HEK293 (cell line): ENCODE measurements around the gene LY6G6F.

ENCODE experiments used
- CTCF ChIA-PET: fragments of 350-600 bp; formaldehyde crosslinking; extraction: SDS; loops from one replicate; lab custom pipeline; 2021; ENCODE audit warnings: antibody characterized with exemption; lab: Yijun Ruan, JAX
- POLR2A ChIA-PET: fragments of 300-600 bp; formaldehyde crosslinking; extraction: SDS; loops from one replicate; lab custom pipeline; 2020; ENCODE audit warnings: antibody characterized with exemption, inconsistent platforms; lab: Yijun Ruan, JAX
- H3K27ac ChIP-seq: fragments of 200-500 bp; sonication (Bioruptor generic); 2 replicates; pipeline ENCODE4 v1.5.1; 2014; ENCODE audit warnings: low read depth, low read length, control low read depth, inconsistent platforms; ENCODE audit errors: extremely low read depth
- H3K36me3 ChIP-seq, 2 experiments: fragments of 200-500 bp in 1 of 2; sonication (Bioruptor generic) in 1 of 2; 1 replicate in 1 of 2; 2 replicates in 1 of 2; pipeline ENCODE4 v1.5.1; 2014 to 2017; ENCODE audit warnings: inconsistent platforms in 2 of 2, low read length in 2 of 2; ENCODE audit not compliant: control insufficient read depth in 2 of 2, insufficient read depth in 1 of 2
- H3K4me1 ChIP-seq: fragments of 200-500 bp; sonication (Bioruptor generic); 2 replicates; pipeline ENCODE4 v1.5.1; 2014; ENCODE audit warnings: mild to moderate bottlenecking, low read length, inconsistent platforms; ENCODE audit not compliant: control insufficient read depth, insufficient read depth
- H3K4me3 ChIP-seq: 2 replicates; pipeline ENCODE4 v1.5.1; 2011; ENCODE audit warnings: low read depth, mild to moderate bottlenecking, control low read depth, low read length, moderate library complexity
- H3K9me3 ChIP-seq: fragments of 200-500 bp; sonication (Bioruptor generic); 2 replicates; pipeline ENCODE4 v1.5.1; 2014; ENCODE audit warnings: low read depth, low read length, inconsistent platforms; ENCODE audit not compliant: control insufficient read depth, insufficient read depth
- KLF7 ChIP-seq: fragments of 450-650 bp; formaldehyde crosslinking; IDR thresholded peaks from 2 replicates; pipeline ENCODE4 v1.5.1; 2016; ENCODE audit warnings: missing biosample characterization, missing genetic modification characterization, borderline replicate concordance
- OSR2 ChIP-seq: fragments of 450-650 bp; formaldehyde crosslinking; IDR thresholded peaks from 2 replicates; pipeline ENCODE4 v1.5.1; 2016; ENCODE audit warnings: missing biosample characterization, missing genetic modification characterization
- PRDM1 ChIP-seq: fragments of 450-650 bp; formaldehyde crosslinking; IDR thresholded peaks from 2 replicates; pipeline ENCODE4; 2016; ENCODE audit warnings: missing biosample characterization, missing genetic modification characterization
- ZBTB21 ChIP-seq: fragments of 450-650 bp; formaldehyde crosslinking; IDR thresholded peaks from 2 replicates; pipeline ENCODE4 v1.5.1; 2017; ENCODE audit warnings: missing biosample characterization, missing genetic modification characterization
- ZNF148 ChIP-seq: fragments of 450-650 bp; formaldehyde crosslinking; IDR thresholded peaks from 2 replicates; pipeline ENCODE4 v1.5.0; 2017; ENCODE audit warnings: missing biosample characterization, missing genetic modification characterization, borderline replicate concordance
- ZNF169 ChIP-seq: fragments of 450-650 bp; formaldehyde crosslinking; IDR thresholded peaks from 2 replicates; pipeline ENCODE4 v1.5.1; 2016; ENCODE audit warnings: missing biosample characterization, missing genetic modification characterization
- ZNF19 ChIP-seq: fragments of 450-650 bp; formaldehyde crosslinking; IDR thresholded peaks from 2 replicates; pipeline ENCODE4; 2016; ENCODE audit warnings: missing biosample characterization, missing genetic modification characterization, low read depth
- ZNF302 ChIP-seq: fragments of 450-650 bp; formaldehyde crosslinking; IDR thresholded peaks from 2 replicates; pipeline ENCODE4 v1.5.1; 2016; ENCODE audit warnings: missing biosample characterization, missing genetic modification characterization, low read depth
- ZNF354C ChIP-seq: fragments of 450-650 bp; formaldehyde crosslinking; IDR thresholded peaks from 2 replicates; pipeline ENCODE4 v1.5.1; 2016; ENCODE audit warnings: missing biosample characterization, missing genetic modification characterization, low read depth, borderline replicate concordance
- ZNF398 ChIP-seq: fragments of 450-650 bp; formaldehyde crosslinking; IDR thresholded peaks from 2 replicates; pipeline ENCODE4 v1.5.1; 2017; ENCODE audit warnings: missing biosample characterization, missing genetic modification characterization
- ZNF416 ChIP-seq: fragments of 450-650 bp; formaldehyde crosslinking; IDR thresholded peaks from 2 replicates; pipeline ENCODE4 v1.5.1; 2016; ENCODE audit warnings: missing biosample characterization, missing genetic modification characterization
- ZNF473 ChIP-seq: fragments of 450-650 bp; formaldehyde crosslinking; IDR thresholded peaks from 2 replicates; pipeline ENCODE4 v1.5.1; 2017; ENCODE audit warnings: missing biosample characterization, missing genetic modification characterization
- ZNF510 ChIP-seq: fragments of 450-650 bp; formaldehyde crosslinking; IDR thresholded peaks from 2 replicates; pipeline ENCODE4 v1.5.1; 2018; ENCODE audit warnings: mild to moderate bottlenecking, missing genetic modification characterization, missing biosample characterization; ENCODE audit not compliant: insufficient replicate concordance
- ZNF548 ChIP-seq: fragments of 450-650 bp; formaldehyde crosslinking; IDR thresholded peaks from 2 replicates; pipeline ENCODE4 v1.5.1; 2016; ENCODE audit warnings: missing biosample characterization, missing genetic modification characterization
- ZNF560 ChIP-seq: fragments of 450-650 bp; formaldehyde crosslinking; IDR thresholded peaks from 2 replicates; pipeline ENCODE4 v1.5.1; 2017; ENCODE audit warnings: missing biosample characterization, missing genetic modification characterization, borderline replicate concordance
- ZNF600 ChIP-seq: fragments of 450-650 bp; formaldehyde crosslinking; IDR thresholded peaks from 2 replicates; pipeline ENCODE4 v1.5.1; 2016; ENCODE audit warnings: missing biosample characterization, missing genetic modification characterization
- ZNF76 ChIP-seq: fragments of 450-650 bp; formaldehyde crosslinking; IDR thresholded peaks from 2 replicates; pipeline ENCODE4; 2016; ENCODE audit warnings: low read depth, missing biosample characterization, missing genetic modification characterization, borderline replicate concordance
- ZNF777 ChIP-seq: fragments of 450-650 bp; formaldehyde crosslinking; IDR thresholded peaks from 2 replicates; pipeline ENCODE4 v1.5.1; 2017; ENCODE audit warnings: missing biosample characterization, missing genetic modification characterization, borderline replicate concordance
- ZNF837 ChIP-seq: fragments of 450-650 bp; formaldehyde crosslinking; IDR thresholded peaks from 2 replicates; pipeline ENCODE4 v1.5.1; 2016; ENCODE audit warnings: missing biosample characterization, missing genetic modification characterization
- TF ChIP-seq, protein P1 (sequence below): fragments of 450-650 bp; formaldehyde crosslinking; IDR thresholded peaks from 2 replicates; pipeline ENCODE4 v1.5.1; 2016; ENCODE audit warnings: missing biosample characterization, missing genetic modification characterization
- TF ChIP-seq, protein P2 (sequence below): fragments of 450-650 bp; formaldehyde crosslinking; IDR thresholded peaks from 2 replicates; pipeline ENCODE4 v1.5.1; 2016; ENCODE audit warnings: missing biosample characterization, missing genetic modification characterization
- TF ChIP-seq, protein P3 (sequence below): fragments of 450-650 bp; IDR thresholded peaks from 2 replicates; pipeline ENCODE4 v1.5.1; 2018; ENCODE audit warnings: missing biosample characterization, mild to moderate bottlenecking, missing genetic modification characterization

The LY6G6F gene

DNA sequence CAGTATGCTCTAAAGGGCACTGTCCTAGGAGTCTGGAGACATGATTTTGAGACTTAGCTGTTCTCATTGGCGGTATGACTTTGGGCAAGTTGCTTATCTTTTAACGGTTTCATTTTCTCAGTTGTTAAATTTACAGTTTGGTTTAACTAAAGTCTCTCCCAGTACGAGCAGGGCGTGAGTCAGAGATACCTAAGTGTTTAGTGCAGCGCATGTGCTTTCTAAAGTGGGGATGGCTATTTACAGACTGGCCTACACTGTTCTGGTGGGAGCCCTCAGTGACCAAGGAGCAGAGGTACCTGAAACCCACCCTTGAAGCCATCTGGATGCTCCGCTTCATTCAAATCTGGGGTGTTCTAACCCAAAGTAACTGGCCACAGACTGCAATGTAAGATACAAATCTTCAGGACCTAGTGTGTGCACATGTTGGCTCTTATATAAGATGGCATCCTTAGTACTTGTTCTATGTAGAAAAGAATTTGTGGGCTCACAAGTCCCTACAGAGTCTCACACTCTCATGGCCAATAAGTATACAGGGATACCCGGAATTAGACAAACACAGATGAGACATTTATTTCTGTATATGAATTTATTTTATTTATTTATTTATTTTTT is 43.9 kb downstream of the LY6G6F start (continued):
- no peak for TF ChIP-seq ZNF398
- no peak for TF ChIP-seq ZNF777 (tag by site-specific recombination)
- no peak for TF ChIP-seq OSR2
- no peak for TF ChIP-seq ZNF473 (tag by site-specific recombination)
- no peak for TF ChIP-seq ZNF76 (tag by site-specific recombination)
- TF ChIP-seq ZNF148 (tag by site-specific recombination), result no peak
- no peak for TF ChIP-seq PRDM1 (tag by site-specific recombination)
- TF ChIP-seq, protein P1, sequence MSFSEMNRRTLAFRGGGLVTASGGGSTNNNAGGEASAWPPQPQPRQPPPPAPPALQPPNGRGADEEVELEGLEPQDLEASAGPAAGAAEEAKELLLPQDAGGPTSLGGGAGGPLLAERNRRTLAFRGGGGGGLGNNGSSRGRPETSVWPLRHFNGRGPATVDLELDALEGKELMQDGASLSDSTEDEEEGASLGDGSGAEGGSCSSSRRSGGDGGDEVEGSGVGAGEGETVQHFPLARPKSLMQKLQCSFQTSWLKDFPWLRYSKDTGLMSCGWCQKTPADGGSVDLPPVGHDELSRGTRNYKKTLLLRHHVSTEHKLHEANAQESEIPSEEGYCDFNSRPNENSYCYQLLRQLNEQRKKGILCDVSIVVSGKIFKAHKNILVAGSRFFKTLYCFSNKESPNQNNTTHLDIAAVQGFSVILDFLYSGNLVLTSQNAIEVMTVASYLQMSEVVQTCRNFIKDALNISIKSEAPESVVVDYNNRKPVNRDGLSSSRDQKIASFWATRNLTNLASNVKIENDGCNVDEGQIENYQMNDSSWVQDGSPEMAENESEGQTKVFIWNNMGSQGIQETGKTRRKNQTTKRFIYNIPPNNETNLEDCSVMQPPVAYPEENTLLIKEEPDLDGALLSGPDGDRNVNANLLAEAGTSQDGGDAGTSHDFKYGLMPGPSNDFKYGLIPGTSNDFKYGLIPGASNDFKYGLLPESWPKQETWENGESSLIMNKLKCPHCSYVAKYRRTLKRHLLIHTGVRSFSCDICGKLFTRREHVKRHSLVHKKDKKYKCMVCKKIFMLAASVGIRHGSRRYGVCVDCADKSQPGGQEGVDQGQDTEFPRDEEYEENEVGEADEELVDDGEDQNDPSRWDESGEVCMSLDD (tag by site-specific recombination), result no peak
- TF ChIP-seq ZNF548 (tag by site-specific recombination), result no peak

- Histone ChIP-seq H3K27ac (no peak overlapping the region), H3K4me3 (no peak overlapping the region), H3K9me3 (no peaks in the 10 kb centered on the region), H3K36me3 (peaks cover 0 to 21% of the 10 kb centered on the region in 2 experiments; a peak in 2 of 3 replicates), H3K4me1 (no peaks in the 10 kb centered on the region)
- ChIA-PET CTCF (interaction anchor here (0.6 to 2.3 kb wide), 7 partner anchors 13 to 1371 kb away, joined by 3 to 13 read pairs (median 3); partner anchors contain the start of gene DDAH2), POLR2A (interaction anchor here (0.5 to 7.4 kb wide), 12 partner anchors 9 to 87 kb away, joined by 3 to 43 read pairs (median 4); partner anchors contain the start of genes HSPA1B and MSH5)
- TF ChIP-seq ZNF560 (tag by site-specific recombination) (no peak), ZNF416 (no peak), ZNF600 (no peak)
These were observed 46.2 kb downstream of the LY6G6F start for GRCh38 chr6:31752739-31753319.

- POLR2A ChIA-PET, result interaction anchor here (1.5 to 1.7 kb wide), 2 partner anchors 46 to 69 kb away, joined by 4 to 6 read pairs; partner anchors contain the start of gene HSPA1B
- TF ChIP-seq ZBTB21 (tag by site-specific recombination) (no peak), KLF7 (tag by site-specific recombination) (no peak), ZNF837 (tag by site-specific recombination) (no peak), ZNF19 (no peak), ZNF354C (tag by site-specific recombination) (no peak), ZNF302 (no peak), ZNF510 (tag by site-specific recombination) (no peak), ZNF169 (tag by site-specific recombination) (no peak)
- TF ChIP-seq, protein P2, sequence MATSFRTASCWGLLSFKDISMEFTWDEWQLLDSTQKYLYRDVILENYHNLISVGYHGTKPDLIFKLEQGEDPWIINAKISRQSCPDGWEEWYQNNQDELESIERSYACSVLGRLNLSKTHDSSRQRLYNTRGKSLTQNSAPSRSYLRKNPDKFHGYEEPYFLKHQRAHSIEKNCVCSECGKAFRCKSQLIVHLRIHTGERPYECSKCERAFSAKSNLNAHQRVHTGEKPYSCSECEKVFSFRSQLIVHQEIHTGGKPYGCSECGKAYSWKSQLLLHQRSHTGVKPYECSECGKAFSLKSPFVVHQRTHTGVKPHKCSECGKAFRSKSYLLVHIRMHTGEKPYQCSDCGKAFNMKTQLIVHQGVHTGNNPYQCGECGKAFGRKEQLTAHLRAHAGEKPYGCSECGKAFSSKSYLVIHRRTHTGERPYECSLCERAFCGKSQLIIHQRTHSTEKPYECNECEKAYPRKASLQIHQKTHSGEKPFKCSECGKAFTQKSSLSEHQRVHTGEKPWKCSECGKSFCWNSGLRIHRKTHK (tag by site-specific recombination), result no peak
- TF ChIP-seq, protein P3, sequence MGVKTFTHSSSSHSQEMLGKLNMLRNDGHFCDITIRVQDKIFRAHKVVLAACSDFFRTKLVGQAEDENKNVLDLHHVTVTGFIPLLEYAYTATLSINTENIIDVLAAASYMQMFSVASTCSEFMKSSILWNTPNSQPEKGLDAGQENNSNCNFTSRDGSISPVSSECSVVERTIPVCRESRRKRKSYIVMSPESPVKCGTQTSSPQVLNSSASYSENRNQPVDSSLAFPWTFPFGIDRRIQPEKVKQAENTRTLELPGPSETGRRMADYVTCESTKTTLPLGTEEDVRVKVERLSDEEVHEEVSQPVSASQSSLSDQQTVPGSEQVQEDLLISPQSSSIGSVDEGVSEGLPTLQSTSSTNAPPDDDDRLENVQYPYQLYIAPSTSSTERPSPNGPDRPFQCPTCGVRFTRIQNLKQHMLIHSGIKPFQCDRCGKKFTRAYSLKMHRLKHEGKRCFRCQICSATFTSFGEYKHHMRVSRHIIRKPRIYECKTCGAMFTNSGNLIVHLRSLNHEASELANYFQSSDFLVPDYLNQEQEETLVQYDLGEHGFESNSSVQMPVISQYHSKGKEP (tag by site-specific recombination), result no peak
- H3K9me3 ChIP-seq, result no peaks in the 10 kb centered on the region
- H3K4me3 ChIP-seq, result no peak overlapping the region
- H3K4me1 ChIP-seq, result no peaks in the 10 kb centered on the region
- H3K27ac ChIP-seq, result no peak overlapping the region
- CTCF ChIA-PET, result interaction anchor here (2.2 to 3.9 kb wide), 2 partner anchors 11 to 12 kb away, joined by 10 to 33 read pairs; no protein-coding TSS in a partner anchor
- H3K36me3 ChIP-seq, result peaks cover 14 to 55% of the 10 kb centered on the region in 2 experiments; a peak in 2 of 3 replicates
These were observed 51.6 kb downstream of the LY6G6F start for GRCh38 chr6:31758281-31758680.
